Ishikawa (cell line): ENCODE measurements around the gene HOXD13.

Experiments
- CEBPB ChIP-seq: IDR thresholded peaks from 2 replicates; pipeline ENCODE4 v1.6.1; 2012
- CREB1 ChIP-seq: IDR thresholded peaks from 2 replicates; pipeline ENCODE4 v1.6.1; 2012; ENCODE audit warnings: low read depth
- EGR1 ChIP-seq: IDR thresholded peaks from 2 replicates; pipeline ENCODE4 v1.6.1; 2012
- EP300 ChIP-seq: IDR thresholded peaks from 2 replicates; pipeline ENCODE4 v1.6.1; 2012; ENCODE audit warnings: borderline replicate concordance
- TAF1 ChIP-seq: IDR thresholded peaks from 2 replicates; pipeline ENCODE4 v1.6.1; 2012; ENCODE audit warnings: low read depth, mild to moderate bottlenecking
- TCF12 ChIP-seq: IDR thresholded peaks from 2 replicates; pipeline ENCODE4 v1.6.1; 2012; ENCODE audit warnings: low read depth
- TEAD4 ChIP-seq: IDR thresholded peaks from 2 replicates; pipeline ENCODE4 v1.6.1; 2012
- USF1 ChIP-seq: IDR thresholded peaks from 2 replicates; pipeline ENCODE4 v1.6.1; 2012
- YY1 ChIP-seq: IDR thresholded peaks from 2 replicates; pipeline ENCODE4 v1.6.1; 2012; ENCODE audit warnings: low read depth
- TF ChIP-seq, protein P1 (sequence below): IDR thresholded peaks from 2 replicates; pipeline ENCODE4 v1.6.1; 2012; ENCODE audit warnings: low read depth, mild to moderate bottlenecking
- TF ChIP-seq, protein P2 (sequence below): IDR thresholded peaks from 2 replicates; pipeline ENCODE4 v1.6.1; 2012

- TF ChIP-seq EP300 (no peak), YY1 (no peak), TCF12 (no peak), TAF1 (no peak), CEBPB (no peak), CREB1 (no peak), TEAD4 (no peak), USF1 (no peak), EGR1 (no peak)
- TF ChIP-seq, protein P1, sequence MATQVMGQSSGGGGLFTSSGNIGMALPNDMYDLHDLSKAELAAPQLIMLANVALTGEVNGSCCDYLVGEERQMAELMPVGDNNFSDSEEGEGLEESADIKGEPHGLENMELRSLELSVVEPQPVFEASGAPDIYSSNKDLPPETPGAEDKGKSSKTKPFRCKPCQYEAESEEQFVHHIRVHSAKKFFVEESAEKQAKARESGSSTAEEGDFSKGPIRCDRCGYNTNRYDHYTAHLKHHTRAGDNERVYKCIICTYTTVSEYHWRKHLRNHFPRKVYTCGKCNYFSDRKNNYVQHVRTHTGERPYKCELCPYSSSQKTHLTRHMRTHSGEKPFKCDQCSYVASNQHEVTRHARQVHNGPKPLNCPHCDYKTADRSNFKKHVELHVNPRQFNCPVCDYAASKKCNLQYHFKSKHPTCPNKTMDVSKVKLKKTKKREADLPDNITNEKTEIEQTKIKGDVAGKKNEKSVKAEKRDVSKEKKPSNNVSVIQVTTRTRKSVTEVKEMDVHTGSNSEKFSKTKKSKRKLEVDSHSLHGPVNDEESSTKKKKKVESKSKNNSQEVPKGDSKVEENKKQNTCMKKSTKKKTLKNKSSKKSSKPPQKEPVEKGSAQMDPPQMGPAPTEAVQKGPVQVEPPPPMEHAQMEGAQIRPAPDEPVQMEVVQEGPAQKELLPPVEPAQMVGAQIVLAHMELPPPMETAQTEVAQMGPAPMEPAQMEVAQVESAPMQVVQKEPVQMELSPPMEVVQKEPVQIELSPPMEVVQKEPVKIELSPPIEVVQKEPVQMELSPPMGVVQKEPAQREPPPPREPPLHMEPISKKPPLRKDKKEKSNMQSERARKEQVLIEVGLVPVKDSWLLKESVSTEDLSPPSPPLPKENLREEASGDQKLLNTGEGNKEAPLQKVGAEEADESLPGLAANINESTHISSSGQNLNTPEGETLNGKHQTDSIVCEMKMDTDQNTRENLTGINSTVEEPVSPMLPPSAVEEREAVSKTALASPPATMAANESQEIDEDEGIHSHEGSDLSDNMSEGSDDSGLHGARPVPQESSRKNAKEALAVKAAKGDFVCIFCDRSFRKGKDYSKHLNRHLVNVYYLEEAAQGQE: no peak
- TF ChIP-seq, protein P2, sequence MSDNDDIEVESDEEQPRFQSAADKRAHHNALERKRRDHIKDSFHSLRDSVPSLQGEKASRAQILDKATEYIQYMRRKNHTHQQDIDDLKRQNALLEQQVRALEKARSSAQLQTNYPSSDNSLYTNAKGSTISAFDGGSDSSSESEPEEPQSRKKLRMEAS: no peak
Measured at GRCh38 chr2:176114120-176114929, 21.8 kb downstream of the HOXD13 start.
